22Rv1 (cell line): Measurements from ENCODE around the gene KMT2D.
A peak's percentile ranks its signal among the peaks of the same experiment; 100 is the strongest.

ENCODE experiments used
- H3K27ac ChIP-seq: fragments of 450-650 bp; 2 replicates; pipeline ENCODE4 v1.5.1; 2017
- CTCF ChIP-seq: fragments of 450-650 bp; IDR thresholded peaks from 2 replicates; pipeline ENCODE4 v1.5.1; 2017; ENCODE audit warnings: mild to moderate bottlenecking
- ZFX ChIP-seq: fragments of 450-650 bp; IDR thresholded peaks from 2 replicates; pipeline ENCODE4 v1.6.1; 2017; ENCODE audit warnings: antibody characterized with exemption, borderline replicate concordance

KMT2D gene

GRCh38 chr12:49060237-49061156 lies at the start of gene KMT2D:
Gene KMT2D (minus strand): TSS chr12:49060794. CDS start chr12:49055324, 5,470 bp downstream.
- H3K27ac ChIP-seq: peak within 1 kb of the TSS; percentile 89
- TF ChIP-seq CTCF (peak; percentile 33), ZFX (no peak)

- TF ChIP-seq CTCF (no peak), ZFX (no peak)
- peak overlapping the region; percentile 55 for H3K27ac ChIP-seq
Observed at GRCh38 chr12:49109641-49110463, 49.3 kb upstream of the KMT2D start.

GRCh38 chr12:49108958-49109404 lies 48.4 kb upstream of the KMT2D start:
- TF ChIP-seq ZFX (no peak), CTCF (no peak)
- H3K27ac ChIP-seq: 0 out of 2 replicates have a peak overlapping the region, but pooled peaks have one; percentile 55

GRCh38 chr12:49105504-49106084 lies 45.0 kb upstream of the KMT2D start:
- no peak for TF ChIP-seq CTCF
- TF ChIP-seq ZFX: no peak
- no peak overlapping the region for H3K27ac ChIP-seq

GRCh38 chr12:49104822-49105221 lies 44.2 kb upstream of the KMT2D start:
- H3K27ac ChIP-seq: no peak overlapping the region
- TF ChIP-seq ZFX (no peak), CTCF (no peak)

GRCh38 chr12:49100380-49100779 lies 39.8 kb upstream of the KMT2D start:
- no peak overlapping the region for H3K27ac ChIP-seq
- no peak for TF ChIP-seq CTCF
- TF ChIP-seq ZFX: no peak
